HG02870 (cell line): ENCODE results near the gene AKIP1.
"Not testable (repeated sequence)": the region's sequence is repeated elsewhere in the genome, so short reads cannot be mapped to it uniquely, and the experiment has no call there.

Source experiments
- ATAC-seq: cut with Tn5 transposase; IDR thresholded peaks from one replicate; pipeline ENCODE4 v1.9.1; 2021; ENCODE audit warnings: mild to moderate bottlenecking, moderate library complexity; ENCODE audit not compliant: unreplicated experiment

The AKIP1 gene

DNA sequence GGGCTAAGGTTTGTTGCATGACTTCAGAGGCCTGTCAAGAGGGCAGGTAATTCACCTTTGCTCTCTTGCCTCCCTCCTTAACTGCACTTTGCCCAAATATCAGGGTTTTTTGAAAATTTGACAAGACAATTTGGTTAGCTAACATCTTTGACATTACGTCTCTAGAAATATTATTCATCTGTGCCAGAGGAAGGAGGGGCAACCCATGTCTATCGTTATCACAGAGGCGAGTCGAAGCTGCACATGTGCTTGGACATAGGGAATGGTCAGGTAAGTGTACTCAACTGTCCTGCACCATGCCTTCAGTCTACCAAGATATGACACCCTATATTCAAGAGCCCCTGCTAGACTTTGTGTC, 3.7 kb downstream of the AKIP1 start:
- ATAC-seq = no peak

DNA sequence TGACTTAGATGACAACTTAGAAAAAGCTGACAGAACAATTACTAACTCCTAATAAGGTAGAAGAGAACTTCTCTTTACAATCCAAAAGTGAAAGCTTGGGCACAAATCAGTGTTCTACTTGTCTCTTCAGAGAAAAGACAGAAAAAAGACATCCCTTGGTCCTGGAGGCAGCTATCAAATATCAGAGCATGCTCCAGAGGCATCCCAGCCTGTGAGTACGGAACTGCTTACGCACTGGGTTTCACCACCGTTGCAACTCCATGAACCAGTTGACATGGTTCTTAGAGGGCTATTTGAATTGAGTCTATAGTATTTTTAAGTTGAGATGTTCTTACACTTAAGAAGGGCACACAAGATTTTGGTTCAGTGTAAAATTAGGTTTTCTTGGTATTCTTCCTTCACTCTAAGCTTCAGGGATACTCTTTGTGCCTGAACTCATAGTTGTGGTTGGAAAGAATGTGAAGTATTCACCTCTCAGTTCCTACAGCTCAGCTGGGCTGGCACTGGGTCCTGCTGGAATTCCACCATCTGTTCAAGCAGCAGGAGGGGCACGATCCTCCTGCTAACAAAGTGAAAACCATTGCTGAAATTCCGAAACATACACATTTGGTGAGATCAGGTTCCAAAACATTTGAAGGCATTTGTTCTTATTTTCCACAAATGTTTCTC, 6.3 kb downstream of the AKIP1 start:
- ATAC-seq = no peak

DNA sequence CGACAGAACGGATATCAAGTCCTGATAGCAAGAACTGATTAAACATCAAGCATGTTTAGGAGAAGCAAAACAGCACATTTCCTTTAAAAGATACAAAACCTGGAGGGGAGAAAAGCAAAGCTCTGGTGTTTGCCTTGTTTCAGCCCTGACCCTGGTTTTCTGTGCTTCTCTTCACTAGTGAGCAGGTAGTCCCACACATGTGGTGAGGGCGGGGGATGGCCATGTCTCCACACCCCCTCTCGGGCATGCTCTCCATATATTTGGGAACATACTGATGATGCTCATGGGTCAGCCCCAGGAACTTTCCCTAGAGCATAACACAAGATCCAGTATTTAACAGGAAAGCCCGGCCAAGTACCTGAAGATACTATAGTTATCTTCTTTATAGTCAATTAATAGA, 11.7 kb downstream of the AKIP1 start:
- no peak for ATAC-seq

DNA sequence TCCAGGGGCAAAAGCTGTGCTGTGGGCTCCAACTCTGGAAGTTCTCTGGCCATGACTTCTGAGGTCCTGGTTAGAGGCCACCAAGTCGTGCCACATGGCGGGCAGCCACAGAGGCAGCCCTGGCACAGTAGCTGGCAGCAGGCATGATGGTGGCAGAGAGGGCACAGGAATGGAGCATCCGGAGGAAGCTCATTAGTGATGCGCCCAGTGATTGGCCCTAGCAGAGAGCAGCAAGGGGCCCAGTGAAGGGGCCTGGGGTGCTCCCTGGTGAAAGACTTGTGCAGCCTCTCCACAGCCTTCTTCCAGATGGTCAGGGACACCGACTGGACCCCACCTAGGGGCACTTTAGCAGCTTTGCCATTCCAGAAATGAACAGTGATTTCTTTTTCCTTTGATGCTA, 14.7 kb downstream of the AKIP1 start:
- no peak for ATAC-seq

DNA sequence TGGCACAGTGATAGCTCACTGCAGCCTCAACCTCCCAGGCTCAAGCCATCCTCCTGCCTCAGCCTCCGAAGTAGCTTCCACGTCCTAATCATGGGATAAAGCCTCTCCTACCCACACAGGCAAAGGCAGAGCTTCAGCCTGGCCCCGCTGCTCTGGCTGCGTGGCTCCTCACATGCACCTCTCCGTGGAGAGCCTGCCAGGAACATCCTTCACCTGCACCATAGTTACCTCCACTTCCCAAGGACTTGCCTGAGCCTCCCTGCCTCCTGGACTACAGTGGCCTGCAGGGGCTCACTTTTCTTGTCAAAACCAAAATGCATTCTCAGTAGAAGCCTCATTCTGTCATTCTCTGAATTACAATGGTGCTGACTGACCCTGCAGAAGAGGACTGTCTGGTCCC, 15.2 kb downstream of the AKIP1 start:
- no peak for ATAC-seq

DNA sequence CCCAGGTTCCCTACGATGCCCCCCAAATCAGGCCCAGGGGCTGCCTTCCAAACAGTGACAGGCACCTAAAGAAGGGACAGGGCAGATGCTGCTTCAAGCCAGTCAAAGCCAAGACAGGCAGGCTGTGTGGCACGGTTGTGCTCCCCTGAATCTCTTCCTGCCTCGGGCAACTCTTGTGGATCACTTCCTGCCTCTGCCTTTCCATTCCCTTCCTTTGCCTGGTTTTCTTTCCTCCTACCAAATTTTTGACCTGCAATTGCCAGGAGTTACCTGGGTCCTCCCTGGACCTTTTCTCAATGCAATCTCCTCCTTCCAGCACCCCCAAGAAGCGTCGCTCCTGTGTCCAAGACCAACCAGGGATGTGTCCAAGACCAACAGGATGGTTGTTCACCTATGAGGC, 16.2 kb downstream of the AKIP1 start:
- ATAC-seq = no peak

DNA sequence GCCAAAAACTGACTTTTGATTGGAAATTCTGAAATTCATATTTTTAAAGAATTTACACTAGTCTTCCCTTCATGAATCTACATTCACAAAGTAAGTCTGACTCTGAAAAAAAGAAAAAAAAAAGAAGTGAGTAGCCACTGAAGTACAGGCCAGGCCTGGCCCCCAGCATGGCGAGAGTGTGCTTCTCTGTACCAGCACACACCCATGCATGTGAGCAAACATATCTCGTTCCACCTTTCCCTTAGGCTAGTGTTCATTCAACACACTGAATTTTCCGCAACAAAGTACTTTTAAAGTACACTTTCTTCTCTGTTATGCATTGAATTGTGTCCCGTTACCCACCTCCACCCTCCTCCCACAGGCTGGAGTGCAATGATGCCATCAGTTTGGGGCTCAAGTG, 17.2 kb downstream of the AKIP1 start:
- no peak for ATAC-seq

DNA sequence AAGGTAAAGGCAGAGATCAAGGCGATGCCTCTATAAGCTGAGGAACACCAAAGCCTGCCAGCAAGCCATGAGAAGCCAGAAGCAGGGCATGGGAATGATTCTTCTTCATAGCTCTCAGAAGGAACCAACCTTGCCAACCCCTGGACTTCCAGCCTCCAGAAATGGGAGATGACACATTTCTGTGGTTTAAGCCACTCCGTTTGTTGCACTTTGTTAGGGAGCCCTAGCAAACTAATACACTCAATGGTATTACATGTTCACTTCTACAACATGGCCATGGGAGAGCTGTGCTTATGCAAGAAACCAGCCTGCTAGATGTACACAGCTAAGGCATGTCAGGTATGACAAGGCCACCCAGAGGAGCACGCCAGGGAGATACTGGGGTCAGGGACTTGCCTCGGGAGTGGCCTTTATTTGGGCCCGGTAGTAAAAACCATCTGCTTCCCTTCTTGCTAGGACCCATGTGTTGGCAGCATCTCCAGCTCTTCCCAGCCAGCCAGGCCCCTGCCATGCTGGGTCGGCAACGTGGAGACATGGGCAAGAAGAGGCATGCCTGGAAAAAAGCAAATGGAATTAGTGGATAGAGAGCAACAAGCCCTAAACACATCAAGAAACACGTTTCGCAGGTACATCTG, 18.1 kb downstream of the AKIP1 start:
- ATAC-seq = no peak

DNA sequence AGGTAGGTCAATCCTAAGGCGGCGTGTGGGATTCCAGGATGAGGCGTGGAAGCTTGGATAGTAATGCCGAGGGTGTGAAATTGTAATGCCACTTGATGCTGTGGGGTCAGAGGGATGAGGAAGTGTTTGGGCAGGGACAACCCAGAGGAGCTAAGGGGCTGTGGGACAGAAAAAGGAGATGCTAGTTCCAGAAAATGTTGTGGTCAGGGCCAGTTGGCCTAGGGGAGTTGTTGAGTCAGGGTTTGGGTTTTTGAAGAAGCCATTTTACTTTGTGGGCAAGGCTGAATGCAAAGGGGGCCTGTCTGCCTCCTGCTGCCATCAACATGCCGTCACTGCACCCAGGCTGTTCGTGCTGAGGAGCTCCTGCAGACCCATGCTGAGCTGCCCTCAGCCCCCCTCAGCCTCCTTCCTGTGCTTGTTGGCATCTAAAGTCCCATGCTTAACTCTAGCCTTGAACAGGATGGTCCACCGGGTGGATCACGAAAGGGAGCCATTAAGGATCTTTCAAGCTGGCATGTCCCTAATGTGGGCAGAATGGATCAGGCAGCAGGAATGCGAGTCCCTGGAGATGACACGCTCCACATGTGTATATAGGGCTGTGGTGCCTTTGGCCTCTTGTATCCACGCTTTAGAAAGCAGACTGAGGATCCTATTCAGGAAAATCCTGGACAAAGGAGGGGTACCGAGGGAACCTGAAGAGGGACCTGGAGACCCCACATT, 19.6 kb downstream of the AKIP1 start:
- no peak for ATAC-seq

DNA sequence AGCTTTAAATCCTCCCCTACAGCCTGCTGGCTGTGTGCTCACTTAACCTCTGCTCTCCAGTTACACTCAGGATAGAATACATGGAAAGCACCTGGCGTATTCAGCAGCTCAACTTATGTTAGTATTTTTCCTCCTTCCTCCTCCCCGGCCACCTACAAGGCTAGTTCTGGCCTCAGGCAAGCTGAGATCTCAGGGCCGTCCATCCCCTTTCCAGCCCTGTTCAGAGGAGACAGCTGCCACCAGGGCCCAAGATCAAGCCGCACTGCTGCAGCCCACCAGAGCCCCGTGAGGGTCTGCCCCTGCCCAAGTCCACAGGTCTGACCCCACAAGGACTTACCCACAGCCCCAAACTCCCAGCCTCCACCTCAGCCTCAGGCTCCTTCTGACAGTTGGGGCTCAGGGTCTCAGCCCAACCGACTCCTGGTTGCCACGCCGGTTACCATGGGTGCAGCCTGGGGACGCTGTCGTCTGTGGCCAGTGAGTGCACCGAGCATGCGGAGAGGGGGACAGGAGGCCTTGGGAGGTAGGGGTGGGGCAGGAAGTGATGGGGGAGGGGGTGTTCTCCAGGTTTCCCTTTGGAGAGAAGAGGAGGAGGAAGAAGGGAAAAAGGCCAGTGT, 21.7 kb downstream of the AKIP1 start, which contains the start of gene C11orf16:
Gene C11orf16 (minus strand): TSS at position 384 of the 617 bp plus-strand sequence. CDS start 639 bp downstream, outside the sequence.
- ATAC-seq = no peak

DNA sequence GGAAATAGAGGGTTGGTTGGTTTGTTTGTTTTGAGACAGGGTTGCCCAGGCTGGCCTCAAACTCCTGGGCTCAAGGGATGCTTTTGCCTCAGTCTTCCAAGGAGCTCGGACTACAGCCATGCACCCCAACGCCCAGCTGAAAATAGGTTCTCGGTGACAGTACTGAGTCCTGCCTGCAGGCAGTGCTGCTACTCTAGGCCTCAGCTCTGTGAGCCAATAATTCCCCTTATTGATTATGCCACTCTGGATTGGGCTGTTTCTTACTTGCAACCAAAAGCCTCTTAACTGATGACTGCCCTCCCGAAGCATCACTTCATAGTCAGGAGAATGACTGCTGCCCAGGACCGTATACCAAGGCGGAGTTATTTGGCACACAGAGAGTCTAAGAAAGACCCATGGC, 22.9 kb downstream of the AKIP1 start:
- ATAC-seq = no peak

DNA sequence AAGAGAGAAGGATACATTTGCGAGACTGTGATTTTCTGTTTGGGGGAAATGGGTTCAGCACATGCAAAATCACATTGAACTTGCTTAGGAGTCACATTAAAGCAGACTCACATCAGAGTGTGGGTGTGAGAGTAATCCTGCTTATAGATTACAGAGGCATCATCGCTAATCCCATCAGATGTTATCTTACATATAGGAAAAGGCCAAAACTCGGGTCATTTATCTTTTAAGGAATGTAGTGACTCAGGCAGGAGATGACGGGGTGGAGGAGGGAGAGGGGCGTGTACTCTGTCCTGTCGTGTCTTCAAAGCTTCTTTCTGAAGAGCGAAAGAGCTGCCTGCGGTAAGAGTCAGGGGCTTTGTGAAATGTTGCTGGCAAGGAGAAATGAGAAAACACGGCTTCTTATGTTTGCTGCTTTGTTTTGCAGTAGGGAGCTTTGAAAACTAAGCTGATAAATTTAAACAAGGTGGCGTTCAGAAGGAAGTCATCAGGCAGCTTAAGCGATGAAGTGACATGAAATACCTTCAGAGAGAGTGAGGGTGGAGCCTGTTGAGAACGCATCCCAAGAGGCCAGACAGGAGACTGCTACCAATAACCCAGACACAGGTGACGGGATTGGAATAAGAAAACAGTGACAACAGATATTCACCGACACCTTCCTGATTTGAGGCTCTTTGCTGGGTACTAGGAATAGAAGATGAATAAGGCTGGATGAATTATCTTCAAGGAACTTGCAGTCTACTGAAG, 23.9 kb downstream of the AKIP1 start:
- no peak for ATAC-seq

DNA sequence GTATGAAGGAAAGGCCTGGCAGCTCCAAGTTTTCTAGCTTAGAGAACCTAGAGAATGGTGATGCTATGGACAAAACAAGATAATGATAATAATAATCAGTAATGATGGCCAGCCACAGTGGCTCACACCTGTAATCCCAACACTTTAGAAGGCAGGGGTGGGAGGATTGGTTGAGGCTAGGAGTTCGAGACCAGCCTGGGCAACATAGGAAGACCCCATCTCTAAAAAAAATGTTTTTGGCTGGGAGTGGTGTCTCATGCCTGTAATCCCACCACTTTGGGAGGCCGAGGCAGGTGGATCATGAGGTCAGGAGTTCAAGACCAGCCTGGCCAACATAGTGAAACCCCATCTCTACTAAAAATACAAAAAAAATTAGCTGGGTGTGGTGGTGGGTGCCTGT, 24.8 kb downstream of the AKIP1 start:
- not testable (repeated sequence) for ATAC-seq

DNA sequence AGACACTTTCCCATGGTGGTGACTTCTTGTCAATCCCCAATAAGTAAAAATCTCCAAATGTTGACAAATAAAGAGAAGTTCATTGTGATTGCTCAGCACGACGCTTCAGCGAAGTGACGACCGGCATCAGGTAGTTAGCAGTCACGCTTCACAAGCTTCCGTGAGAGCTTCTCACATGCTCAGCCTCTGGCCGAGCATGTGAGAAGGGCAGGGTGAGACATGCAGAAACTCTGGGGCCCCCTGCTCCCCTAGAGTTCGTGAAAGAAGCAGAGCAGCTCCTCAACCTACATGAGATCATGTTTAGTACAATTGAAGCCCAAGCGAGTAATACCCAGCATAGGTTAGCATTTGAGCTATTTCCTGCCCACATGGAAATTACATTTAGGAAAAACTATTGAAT, 26.2 kb downstream of the AKIP1 start:
- ATAC-seq = no peak

DNA sequence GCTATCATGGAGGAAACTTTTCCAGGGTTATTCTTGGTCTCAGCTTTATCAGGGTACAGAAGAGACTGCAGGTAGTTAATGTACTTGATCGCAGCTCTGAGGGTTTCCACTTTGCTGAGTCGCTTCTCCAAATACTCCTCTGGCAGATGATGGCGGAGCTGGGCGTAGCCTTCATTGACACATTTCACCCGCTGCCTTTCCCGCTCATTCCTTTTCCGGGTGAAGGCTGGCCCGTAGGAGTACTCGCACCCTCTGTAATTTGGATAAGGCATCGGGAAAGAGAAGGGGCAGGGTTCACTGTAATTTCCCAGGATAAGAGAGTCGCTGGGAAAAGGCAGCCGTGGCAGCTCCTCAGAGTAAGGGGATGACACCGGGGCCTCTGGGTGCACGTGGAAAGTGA, 26.7 kb downstream of the AKIP1 start:
- ATAC-seq = no peak

DNA sequence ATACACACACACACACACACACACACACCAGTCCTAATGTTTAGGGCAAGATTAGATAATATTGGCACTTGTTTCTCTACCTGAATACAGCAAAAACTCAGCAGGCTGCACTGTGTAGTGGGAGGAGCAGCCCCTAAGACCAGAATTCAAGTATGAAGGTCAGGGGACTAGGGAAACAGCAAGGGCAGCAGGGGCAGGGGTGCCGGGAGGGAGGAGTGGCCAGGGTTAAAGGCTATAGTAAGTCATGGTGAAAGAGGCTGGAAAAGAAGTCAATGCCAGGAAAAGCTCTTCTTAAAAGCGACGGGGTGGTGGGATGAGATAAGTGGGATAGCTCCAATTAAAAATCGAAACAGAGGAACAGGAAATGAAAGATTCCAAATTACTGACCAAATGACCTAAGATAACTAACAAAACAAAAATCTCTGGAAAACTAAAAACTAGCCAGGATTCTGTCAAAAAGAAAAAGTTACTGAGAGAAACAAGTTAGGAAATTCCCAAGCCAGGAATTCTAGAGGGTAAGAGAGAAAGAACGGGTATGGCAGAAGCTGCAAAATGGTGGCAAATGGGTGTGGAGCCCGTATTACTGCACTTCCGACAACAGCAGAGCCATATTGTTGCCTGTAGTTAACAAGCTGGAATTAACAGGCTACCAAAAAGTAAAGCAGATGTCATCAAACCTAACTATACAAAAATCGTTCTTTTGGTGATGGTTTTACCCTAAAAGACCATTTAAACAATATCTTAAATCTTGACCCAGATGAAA, 30.5 kb downstream of the AKIP1 start:
- no peak for ATAC-seq

DNA sequence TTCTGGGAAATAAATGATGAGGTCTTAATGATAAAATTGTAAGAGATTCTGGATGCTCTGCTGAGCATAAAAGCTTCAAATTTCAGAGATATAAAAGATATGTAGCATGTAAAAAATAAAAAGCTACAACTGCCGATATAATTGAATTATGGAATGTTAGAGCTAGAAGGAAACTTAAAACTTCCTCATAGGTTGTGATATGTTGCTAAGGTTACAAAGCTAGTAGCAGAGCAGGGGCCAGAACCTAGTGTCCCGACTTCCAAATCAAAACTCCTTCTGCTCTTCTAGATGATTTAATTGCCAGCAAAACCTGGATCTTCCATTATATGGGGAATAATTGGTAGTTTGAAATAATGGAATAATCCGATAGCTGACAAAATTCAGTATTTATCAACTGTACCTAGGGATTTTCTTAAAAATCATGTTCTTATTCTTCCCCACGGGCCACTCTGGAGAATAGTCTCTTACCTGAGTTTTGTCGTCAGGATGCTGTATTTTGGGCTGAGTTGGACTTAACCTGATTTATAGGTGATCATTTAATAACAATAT, 31.6 kb downstream of the AKIP1 start, which contains the start of gene ASCL3:
Gene ASCL3 (minus strand): TSS at position 499 of the 549 bp plus-strand sequence. CDS start 4,855 bp downstream, outside the sequence.
- ATAC-seq = no peak

DNA sequence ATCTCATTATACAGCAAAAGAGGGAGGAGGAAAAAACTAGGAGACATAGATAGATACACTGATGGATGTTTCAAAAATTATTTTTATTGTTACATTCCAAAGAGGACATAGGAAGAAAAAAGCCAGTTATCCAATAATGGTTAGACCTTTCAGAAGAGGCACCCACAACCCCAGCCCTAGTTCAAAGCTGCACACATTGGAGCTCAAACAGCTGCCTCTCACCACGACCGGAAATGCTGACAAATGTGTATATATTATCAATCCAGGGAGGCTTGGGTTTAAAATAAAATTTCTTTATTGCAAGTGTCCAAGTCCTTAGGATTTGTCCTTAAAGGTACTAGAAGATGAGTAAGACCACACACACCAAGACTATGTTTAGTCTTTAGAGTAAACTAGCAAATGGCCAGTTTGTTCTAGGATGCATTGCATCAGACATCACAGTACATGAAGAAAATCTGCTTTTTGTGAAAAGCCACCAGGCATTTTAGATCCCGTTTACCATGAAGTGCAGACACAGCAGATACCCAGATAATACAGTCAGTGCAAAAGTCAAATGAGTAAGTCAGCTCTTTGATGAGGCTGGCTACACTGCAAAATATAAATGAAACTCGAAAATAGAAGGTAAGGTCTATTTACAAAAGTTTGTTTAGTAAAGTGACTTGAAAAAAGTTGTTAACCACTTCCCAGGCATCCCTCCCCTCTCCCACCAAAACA, 36.4 kb downstream of the AKIP1 start:
- no peak for ATAC-seq

DNA sequence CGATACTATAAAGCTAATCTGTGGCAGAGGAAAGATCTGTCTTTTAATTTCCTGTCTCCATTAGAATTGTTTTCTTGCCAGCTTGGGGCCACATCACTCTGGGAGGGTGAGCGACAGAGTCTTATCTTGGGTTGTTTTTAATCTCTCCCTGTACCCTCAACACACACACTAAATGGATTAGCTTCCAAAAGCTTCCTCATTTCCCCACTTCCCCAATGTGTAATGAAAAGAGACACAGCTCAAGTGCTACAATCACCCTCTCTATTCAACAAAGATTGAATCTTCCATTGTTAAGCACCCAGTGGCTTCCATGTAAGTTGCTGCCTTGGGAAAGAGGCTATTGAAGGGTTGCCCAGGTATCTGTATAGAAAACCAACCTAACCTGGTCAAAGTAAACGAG, 37.9 kb downstream of the AKIP1 start:
- no peak for ATAC-seq
